COR-L47 (cell line): ENCODE data around the gene SIRT6.
"Not testable (repeated sequence)": the region's sequence is repeated elsewhere in the genome, so short reads cannot be mapped to it uniquely, and the experiment has no call there.

Experiments used
- DNase-seq: peaks from one replicate; lab custom pipeline; 2025; lab: John Stamatoyannopoulos, UW

SIRT6 gene

DNA sequence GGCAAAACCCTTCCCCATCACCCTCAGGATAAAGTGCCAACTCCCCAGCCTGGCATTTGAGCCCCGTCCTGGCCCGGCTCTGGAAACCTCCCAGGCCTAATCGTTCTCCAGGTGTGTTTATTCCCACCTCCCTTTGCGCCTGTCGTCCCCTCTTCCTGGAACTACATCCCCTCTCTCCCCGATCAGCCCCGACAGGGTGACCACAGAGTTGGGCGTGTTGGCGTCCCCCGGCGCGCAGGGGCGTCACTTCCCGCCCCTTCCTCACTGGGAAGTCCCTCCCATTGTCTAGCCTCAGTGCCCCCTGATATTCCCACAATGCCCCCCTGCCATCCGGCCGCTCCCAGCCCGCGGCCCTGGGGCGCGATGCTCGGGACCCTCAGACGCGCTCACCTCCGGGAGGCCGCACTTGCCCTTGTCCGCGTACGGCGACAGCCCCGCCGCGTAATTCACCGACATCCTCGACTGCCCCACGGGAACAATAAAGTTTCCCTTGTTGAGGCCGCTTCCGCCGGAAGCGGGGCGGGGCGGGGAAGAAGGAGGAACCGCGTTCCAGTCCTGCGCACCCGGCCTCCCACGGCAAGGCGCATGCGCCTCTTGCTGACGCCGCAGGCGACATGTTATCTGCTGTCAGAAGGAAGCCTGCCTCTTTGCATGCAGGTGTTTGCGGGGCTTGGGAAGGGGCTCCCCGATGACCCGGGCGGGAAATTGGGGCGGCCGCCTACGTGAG is at the start of gene SIRT6, which contains the start of gene ANKRD24:
Gene SIRT6, minus strand, starts transcription at position 480 of the 727 bp plus-strand sequence. Its CDS starts 24 bp downstream, at position 456.
Gene ANKRD24, plus strand, starts transcription at position 606 of the 727 bp plus-strand sequence. CDS start 3,737 bp downstream, outside the sequence.
- DNase-seq: peak; percentile 93

DNA sequence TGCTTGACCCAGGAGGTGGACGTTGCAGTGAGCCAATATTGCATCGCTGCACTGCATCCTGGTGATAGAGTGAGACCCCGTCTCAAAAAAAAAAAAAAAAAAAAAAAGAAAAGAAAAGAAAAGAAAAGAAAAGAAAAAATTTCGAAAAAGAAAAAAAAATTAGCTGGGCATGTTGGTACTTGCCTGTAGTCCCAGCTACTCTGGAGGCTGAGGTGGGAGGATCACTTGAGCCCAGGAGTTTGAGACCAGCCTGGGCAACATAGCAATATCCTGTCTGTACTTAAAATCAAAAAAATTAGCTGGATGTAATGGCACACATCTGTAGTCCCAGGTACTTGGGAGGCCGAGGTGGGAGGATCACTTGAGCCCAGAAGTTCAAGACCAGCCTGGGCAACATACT is 49.8 kb upstream of the SIRT6 start:
- DNase-seq: not testable (repeated sequence)

DNA sequence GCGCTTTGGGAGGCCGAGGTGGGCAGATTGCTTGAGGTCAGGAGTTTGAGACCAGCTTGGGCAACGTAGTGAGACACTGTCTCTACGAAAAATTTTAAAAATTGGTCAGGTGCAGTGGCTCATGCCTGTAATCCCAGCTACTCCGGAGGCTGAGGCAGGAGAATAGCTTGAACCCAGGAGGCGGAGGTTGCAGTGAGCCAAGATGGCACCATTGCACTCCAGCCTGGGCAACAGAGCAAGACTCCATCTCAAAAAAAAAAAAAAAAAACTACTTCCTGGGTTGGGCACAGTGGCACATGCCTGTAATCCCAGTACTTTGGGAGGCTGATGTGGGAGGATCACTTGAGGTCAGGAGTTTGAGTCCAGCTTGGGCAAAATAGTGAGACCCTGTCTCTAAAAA is 49.2 kb upstream of the SIRT6 start:
- not testable (repeated sequence) for DNase-seq

DNA sequence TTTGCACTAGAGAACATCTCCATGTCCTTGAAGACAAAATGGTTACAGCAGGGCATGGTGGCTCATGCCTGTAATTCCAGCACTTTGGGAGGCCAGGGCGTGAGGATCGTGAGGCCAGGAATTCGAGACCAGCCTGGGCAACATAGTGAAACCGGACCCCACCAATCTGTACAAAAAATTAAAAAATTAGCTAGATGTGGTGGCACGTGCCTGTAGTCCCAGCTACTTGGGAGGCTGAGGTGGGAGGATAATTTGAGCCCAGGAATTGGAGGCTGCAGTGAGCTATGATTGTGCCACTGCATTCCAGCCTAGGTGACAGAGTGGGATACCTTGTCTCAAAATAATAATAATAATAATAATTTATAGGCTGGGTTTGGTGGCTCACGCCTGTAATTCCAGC is 47.9 kb upstream of the SIRT6 start:
- not testable (repeated sequence) for DNase-seq

DNA sequence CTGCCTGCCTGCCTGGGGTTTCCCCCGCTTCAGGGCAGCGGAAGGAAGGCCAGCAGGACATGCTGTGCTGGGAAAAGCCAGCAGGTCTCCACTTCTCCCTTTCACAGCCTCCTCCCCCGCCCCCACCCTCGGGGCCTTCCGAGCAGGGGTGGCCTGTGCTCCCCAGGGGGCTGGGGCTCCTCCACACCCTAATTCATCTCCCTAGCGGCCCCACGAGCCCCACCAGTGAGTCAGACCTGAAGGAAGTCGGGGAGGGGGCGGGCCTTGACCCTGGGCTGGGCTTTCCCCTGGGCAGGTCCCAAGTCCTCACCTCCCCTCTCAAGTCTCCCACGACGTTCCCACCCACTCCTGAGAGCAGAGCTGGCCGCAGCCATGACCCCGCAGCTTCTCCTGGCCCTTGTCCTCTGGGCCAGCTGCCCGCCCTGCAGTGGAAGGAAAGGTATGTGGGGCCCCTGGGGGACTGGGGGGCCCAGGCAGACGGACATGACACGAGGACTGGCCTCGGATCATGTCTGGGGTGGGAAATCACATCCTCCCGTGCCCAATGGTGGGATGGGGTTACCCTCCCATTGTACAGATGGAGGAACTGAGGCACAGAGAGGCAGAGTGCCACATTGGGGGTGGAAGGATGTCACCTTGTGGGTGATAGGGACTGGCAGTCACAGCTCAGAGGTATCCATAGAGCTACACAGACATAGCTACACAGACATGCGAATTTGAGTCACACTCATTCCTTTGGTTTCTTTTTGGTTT is 47.0 kb upstream of the SIRT6 start, which contains the start of gene EBI3:
Gene EBI3, plus strand, starts transcription at position 345 of the 753 bp plus-strand sequence. Its CDS starts 28 bp downstream, at position 373.
- no peak for DNase-seq

DNA sequence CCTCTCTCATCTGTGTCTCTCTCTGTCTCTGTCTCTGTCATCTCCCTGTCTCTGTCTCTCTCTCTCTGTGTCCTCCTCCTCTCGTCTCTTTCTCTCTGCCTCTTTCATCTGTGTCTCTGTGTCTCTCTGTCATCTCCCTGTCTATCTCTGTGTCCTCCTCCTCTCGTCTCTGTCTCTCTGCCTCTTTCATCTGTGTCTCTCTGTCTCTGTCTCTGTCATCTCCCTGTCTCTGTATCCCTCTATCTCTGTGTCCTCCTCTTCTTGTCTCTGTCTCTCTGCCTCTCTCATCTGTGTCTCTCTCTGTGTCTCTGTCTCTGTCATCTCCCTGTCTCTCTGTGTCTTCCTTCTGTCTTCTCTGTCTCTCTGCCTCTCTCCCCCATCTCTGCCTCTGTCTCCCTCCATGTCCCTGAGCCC is 46.4 kb upstream of the SIRT6 start:
- DNase-seq: no peak

DNA sequence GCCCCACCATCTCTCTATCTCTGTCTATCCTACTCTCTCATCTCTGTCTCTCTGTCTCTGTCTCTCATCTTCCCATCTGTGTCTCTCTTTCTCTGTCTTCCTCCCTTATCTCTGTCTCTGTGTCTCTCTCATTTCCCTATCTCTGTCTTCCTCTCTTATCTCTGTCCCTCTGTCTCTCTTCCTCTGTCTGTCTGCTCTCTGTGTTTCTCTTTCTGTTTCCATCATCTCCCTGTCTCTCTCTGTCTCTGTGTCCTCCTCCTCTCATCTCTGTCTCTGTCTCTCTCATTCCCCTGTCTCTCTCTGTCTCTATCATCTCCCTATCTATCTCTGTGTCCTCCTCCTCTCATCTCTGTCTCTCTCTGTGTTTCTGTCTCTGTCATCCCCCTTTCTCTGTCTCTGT is 45.4 kb upstream of the SIRT6 start:
- DNase-seq: no peak

DNA sequence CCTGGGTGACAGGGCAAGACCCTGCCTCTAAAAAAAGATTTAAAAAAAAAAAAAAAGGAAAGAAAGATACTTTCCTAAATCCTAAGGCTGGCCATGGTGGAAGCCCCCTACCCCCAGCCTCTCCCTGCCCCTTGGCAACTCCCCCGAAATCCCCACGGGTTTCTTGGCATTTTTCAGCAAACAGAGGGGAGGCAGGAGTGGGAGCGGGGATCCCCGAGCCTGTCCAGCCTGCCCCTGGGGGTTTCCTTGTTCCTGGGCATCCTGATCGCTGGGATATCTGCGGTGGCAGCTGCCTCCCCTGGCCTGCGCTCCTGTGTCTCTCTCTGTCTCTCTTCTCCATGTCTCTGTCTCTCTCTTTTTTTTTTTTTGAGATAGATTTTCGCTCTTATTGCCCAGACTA is 43.5 kb upstream of the SIRT6 start:
- DNase-seq: no peak

DNA sequence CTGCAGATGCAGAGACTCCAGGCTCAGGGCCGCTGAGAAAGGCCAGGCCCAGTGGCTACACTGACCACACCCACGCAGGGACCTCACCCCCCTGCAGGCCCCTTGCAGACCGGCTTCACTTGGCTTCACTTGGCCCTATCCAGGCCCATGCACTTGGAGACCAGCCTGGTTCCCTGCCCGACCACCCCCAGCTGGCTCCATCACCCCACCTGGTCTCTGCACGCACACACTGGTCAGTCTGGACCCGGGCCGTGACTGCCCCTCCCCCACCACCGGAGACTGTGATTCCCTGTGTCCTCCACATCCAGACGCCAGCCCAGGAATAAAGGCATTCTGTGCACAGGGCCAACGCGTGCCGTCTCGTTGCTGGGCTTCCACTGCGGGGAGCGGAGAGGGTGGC is 42.1 kb upstream of the SIRT6 start:
- DNase-seq: no peak

DNA sequence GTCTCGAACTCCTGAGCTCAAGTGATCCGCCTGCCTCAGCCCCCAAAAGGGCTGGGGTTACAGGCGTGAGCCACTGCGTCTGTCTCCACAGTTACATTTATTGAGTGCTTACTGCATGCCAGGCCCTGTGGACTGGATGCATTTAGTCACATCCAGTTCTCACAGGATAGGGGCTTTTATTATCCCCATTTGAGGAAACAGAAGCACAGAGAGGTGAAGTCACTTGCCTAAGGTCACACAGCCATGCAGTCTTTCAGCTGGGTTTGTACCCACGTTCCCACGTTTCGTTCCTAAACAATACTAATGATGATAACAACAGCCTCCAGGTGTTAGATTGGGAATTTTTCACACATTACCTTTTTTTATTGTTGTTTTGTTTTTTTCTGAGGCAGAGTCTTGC is 37.8 kb upstream of the SIRT6 start:
- no peak for DNase-seq

DNA sequence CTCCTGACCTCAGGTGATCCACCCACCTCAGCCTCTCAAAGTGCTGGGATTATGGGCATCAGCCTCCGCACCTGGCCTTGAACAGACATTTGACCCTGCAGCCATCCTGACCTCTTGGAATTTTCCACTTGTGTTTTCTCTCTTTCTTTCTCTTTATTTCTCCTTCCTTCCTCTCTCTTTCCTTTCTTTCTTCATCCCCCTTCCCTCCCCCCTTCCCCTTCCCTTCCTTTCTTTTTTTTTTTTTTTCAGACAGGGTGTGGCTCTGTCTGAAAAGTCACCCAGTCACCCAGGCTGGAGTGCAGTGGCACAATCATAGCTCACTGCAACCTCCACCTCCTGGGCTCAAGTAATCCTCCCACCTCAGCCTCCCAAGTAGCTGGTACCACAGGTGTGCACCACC is 36.2 kb upstream of the SIRT6 start:
- not testable (repeated sequence) for DNase-seq

DNA sequence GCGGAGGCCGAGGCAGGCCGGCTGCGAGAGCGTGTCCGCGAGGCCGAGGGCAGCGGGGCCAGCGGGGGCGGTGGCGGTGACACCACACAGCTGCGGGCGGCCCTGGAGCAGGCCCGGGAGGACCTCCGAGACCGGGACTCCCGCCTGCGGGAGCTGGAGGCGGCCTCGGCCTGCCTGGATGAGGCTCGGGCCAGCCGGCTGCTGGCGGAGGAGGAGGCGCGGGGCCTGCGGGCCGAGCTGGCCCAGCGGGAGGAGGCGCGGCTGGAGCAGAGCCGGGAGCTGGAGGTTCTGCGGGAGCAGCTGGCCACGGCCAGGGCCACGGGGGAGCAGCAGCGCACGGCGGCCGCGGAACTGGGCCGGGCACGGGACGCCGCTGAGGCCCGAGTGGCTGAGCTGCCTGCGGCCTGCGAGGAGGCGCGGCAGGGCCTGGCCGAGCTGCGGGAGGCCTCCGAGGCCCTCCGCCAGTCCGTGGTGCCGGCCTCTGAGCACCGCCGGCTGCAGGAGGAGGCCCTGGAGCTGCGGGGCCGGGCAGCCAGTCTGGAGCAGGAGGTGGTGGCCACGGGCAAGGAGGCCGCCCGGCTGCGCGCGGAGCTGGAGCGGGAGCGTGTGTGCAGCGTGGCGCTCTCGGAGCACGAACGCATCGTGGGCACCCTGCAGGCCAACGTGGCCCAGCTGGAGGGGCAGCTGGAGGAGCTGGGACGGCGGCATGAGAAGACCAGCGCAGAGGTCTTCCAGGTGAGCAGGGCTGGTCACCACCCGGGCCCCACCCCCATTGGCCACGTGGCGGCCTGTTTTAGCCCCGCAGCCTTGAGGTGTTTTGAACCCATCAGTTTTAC is 35.3 kb upstream of the SIRT6 start:
- DNase-seq: no peak

DNA sequence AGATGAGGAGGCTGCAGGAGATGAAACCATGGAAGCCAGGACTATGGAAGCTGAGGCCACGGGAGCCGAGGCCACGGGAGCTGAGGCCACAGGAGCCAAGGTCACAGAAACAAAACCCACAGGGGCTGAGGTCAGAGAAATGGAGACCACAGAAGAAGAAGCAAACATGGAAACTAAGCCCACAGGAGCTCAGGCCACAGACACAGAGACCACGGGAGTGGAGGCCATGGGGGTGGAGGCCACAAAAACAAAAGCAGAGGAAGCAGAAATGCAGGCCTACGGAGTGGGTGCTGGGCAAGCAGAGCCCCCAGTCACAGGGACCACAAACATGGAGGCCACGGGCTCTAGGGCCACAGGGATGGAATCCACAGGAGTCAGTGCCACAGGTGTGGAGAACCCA is 34.5 kb upstream of the SIRT6 start:
- DNase-seq: no peak

DNA sequence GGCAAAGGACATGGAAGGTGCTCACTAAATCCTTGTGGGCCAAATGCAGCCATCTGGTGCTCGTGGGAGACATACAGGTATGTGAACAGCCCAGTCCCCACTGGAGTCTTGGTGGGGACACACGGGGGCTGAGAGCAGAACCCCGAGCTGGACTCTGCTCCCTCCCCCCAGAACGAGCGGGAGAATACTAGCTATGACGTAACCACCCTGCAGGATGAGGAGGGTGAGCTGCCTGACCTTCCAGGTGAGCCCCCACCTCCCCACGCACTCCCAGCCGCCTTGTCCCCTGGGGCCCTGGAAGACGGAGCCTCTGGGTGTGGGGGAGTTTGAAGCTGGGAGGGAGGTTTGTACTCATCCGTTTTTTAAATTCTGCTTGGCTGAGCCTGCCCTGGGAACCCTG is 33.4 kb upstream of the SIRT6 start:
- no peak for DNase-seq

DNA sequence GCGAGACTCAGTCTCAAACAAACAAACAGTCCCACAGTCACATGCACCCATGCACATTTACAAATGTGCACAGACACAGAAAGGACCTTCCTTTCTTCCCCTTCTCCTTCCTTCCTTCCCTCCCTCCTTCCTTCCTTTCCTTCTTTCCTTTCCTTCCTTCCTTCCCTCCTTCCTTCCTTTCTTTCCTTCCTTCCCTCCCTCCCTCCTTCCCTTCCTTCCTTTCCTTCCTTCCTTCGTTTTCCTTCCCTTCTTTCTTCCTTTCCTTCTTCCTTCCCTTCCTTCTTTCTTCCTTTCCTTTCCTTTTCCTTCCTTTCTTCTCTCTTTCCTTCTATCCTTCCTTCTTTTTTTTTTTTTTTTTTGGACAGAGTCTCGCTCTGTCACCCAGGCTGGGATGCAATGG is 30.8 kb upstream of the SIRT6 start:
- no peak for DNase-seq

DNA sequence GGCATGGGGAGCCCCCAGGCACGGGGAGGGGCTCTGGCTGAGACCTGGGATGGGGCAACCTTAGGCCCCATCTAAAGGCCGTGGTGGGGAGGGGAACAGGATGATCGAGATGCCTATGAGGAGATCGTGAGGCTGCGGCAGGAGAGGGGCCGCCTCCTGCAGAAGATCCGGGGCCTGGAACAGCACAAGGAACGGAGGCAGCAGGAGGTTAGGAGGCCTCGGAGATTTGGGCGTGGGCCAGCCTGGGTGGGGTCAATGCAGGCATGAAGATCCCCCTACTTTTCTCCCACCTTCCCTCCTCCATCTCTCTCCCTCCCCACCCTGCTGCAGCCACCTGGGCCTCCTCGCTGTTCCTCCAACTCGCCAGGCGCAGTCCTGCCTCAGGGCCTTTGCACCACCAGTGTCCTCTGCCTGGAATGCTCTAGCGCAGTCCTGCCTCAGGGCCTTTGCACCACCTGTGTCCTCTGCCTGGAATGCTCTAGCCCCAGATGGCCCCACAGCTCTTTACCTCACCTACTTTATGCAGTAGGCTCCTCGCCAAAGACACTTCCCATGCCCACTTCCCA is 27.9 kb upstream of the SIRT6 start:
- no peak for DNase-seq

DNA sequence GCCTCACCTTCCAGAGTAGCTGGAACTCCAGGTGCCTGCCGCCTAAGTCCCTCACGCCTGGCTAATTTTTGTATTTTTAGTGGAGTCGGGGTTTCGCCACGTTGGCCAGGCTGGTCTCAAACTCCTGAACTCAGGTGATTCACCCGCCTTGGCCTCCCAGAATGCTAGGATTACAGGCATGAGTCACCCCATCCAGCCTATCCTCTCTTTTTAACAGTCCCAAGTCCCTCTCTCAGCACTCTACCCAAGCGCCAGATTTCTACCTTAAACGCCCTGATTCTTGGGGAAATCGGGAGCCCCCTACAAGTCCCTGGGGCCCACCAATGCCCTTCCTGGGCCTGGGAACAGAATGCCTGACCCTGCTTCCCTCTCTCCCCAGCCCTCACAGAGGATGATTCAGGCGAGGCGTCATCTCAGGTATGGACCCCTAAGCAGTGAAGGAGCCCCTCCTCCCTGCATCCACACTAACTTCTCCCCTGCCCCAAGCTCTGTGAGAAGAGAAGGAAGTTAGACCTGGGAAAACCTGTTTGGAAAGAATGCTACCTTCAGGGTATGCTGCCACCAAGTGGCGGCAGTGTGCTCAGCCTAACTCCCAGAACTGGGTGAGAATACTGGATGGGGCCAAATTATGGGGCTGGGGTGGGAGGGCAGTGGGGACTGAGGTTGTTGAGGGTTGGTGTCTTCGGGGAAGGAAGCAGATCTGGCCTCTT is 26.2 kb upstream of the SIRT6 start:
- peak; percentile 42 for DNase-seq

DNA sequence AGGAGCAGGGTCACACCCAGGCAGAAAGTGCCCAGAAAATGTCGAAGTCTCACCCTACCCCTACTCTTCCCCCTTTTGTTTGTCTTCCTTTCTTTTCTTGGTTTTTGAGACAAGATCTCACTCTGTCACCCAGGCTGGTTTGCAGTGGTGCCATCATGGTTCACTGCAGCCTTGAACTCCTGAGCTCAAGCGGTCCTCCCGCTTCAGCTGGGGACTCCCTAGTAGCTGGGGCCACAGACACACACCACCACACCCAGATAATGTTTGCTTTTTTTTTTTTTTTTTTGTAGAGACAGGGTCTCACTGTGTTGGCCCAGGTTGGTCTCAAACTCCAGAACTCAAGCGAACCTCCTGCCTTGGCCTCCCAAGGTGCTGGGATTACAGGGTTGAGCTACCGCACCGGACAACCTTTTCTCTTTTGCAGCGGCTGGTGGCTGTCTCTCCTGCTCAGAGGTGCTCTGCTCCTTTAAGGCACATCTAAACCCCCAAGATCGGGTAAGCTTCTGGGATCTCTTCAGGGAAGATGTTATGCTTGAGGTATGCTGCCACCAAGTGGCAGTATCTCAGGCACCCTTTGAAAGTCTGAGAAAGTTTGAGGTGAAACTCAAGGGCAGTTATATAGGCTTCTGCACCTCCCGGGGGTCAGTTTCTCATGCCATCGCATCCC is 24.6 kb upstream of the SIRT6 start:
- DNase-seq: peak; percentile 25

DNA sequence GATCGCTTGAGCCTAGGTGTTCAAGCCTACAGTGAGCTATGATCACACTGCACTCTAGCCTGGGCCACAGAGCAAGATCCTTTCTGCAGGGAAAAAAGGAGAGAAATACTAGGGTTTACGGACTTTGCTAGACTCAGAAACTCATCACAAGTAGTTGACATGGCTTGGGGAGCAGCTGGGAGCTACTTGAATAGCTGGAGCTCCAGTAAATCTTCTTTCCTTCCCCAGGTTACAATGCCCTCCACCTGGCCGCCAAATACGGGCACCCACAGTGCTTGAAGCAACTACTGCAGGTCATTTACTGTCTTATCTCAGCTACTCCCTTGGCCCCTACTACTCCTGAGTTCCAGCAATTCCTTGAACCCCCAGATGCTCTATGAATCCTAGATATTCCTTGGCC is 19.4 kb upstream of the SIRT6 start:
- no peak for DNase-seq

DNA sequence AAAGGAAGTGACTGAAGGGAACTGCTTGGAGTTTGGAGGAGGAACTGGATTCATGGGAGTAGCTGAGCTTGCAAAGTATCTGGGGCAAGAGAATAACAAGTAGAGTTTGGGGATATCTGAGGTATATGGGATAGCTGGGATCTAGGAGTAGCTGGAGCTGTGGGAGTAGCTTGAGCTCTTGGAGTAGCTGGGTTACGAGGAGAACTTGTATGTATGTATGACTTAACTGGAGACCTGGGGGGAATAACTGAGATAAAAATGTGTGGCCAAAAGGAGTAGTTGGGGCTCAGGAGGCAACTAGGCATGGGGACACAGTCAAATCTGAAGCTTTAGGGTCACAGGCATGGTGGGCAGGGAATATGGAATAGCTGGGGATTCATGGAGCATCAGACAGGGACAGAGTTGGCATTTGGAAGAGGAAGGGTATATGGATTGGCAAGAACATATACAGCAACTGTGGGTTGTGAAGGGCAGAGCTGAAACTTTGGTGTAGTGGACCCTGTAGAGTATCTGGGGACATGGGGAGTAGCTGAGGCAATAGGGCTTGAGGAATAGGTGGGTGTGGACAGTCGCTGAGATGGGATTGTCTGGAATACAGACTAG is 18.7 kb upstream of the SIRT6 start:
- no peak for DNase-seq
